GM12864 (cell line): ENCODE measurements around the gene ZG16B.

ENCODE experiments used
- DNase-seq: peaks from one replicate; pipeline ENCODE4 v3.0.0-alpha.2; 2011; ENCODE audit warnings: low read depth
- H3K4me3 ChIP-seq: 2 replicates; pipeline ENCODE4 v1.5.1; 2011; ENCODE audit warnings: mild to moderate bottlenecking, low read depth, low read length, control low read depth
- CTCF ChIP-seq: IDR thresholded peaks from 2 replicates; pipeline ENCODE4 v1.5.1; 2011; ENCODE audit warnings: low read depth, mild to moderate bottlenecking, moderate library complexity, low read length, control low read depth, inconsistent platforms; ENCODE audit errors: missing control alignments

The ZG16B gene

DNA sequence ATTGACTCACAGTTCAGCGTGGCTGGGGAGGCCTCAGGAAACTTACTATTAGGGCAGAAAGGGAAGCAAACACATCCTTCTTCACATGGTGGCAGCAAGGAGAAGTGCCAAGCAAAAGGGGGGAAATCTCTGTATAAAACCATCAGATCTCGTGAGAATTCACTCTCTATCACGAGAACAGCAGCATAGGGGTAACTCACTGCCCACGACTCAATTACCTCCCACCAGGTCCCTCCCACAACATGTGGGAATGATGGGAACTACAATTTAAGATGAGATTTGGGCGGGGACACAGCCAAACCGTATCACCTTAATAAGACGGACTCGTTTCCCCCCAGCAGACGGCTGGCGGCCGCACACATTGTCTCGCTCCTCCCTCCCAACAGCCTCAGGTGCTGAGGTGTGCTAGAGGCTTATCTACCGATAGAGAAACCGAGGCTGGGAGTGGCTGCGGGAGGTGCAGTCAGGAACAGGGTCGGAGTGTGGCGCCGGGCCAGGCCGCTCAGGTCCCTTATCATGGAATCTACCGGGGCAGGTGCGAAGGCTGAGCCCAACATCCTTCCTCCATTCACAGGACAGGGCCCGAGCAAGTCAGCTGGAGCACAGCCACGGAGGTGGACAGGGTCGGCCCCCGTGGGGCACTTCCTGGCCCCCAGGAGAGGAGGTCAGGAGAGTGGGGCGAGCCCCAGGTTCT is 4.9 kb upstream of the ZG16B start:
- DNase-seq: no peak
- H3K4me3 ChIP-seq: no peak overlapping the region
- TF ChIP-seq CTCF: no peak

- no peak for TF ChIP-seq CTCF
- H3K4me3 ChIP-seq: no peak overlapping the region
- DNase-seq: no peak
Observed at GRCh38 chr16:2825906-2826305, 4.2 kb upstream of the ZG16B start.

DNA sequence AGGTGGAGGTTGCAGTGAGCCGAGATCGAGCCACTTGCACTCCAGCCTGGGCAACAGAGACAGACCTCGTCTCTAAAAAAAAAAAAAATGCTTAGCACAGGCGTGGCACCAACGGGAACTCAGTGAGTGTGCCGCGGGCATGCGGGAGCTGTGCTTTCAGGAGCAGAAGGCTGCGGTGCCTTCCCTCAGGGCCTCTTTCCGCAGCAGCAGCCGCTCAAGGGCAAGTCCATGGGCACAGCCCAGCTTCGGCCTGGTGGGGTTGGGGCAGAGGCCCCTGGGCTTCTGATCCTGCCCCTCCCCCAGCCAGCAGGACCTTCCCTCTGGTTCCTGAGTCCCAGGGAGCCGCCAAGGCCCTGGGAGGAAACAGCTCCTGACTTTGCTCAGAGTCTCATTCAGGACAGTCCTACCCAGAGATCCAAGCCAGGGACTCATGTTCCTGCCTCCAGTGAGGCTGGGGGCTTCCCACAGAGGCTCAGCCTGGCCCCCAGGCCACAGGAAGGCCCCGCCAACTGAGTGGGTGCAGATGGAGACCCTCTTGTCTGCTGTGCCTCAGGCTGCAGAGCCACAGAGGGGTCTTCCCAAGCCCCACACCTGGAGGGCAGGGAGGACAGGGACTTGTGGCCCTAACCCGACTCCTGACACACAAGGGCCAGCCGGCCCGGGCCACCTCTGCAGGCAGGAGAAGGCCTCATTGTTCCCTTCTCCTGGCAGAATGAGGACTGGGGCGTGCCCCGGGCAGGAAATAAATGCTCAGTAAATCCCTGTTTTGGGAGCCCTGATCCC is 3.3 kb upstream of the ZG16B start:
- no peak overlapping the region for H3K4me3 ChIP-seq
- no peak for TF ChIP-seq CTCF
- no peak for DNase-seq

DNA sequence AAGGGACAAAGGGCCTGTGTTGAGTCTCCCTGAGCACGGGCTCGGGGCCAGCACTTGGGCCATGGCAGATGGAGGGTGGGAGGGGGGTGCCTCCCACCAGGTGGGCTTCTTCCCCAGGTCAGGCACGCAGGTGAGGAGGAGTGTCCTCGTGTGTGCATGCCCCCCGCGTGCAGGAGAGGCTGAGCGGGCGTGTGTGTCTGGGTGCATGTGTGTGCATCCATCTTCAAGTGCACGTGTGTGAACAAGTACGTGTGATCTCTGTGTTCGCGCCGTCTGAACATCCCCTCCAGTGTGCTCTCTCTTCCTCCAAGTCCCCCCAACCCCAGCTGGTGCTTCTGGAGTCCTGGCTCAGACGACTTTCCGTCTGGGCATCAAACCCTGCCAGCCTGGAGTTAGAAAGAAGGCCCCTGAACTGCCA is 2.7 kb upstream of the ZG16B start:
- no peak for DNase-seq
- H3K4me3 ChIP-seq: no peak overlapping the region
- TF ChIP-seq CTCF: no peak

- no peak overlapping the region for H3K4me3 ChIP-seq
- TF ChIP-seq CTCF: no peak
- DNase-seq: no peak
Observed at GRCh38 chr16:2827831-2828520, 2.1 kb upstream of the ZG16B start.

- no peak overlapping the region for H3K4me3 ChIP-seq
- DNase-seq: no peak
- no peak for TF ChIP-seq CTCF
Observed at GRCh38 chr16:2828521-2828840, 1.6 kb upstream of the ZG16B start.
